Hepatocyte (in vitro differentiated cells): ENCODE data around the gene DCAF10. TPM values are rescaled to one million over a fixed set of nuclear protein-coding genes. Genes with fewer than 3 reads are reported as not detected.

Experiments
- DNase-seq: peaks from one replicate; pipeline ENCODE4 v3.0.0-alpha.2; 2016; ENCODE audit warnings: low spot score
- H2AFZ ChIP-seq: fragments of 200-600 bp; sonication (generic); 2 replicates; pipeline ENCODE4 v1.6.0; 2016; ENCODE audit warnings: antibody characterized with exemption, mild to moderate bottlenecking
- H3K27ac ChIP-seq: fragments of 200-600 bp; sonication (generic); 2 replicates; pipeline ENCODE4 v1.5.1; 2016; ENCODE audit warnings: mild to moderate bottlenecking
- H3K27me3 ChIP-seq: fragments of 200-600 bp; sonication (generic); 2 replicates; pipeline ENCODE4 v1.6.1; 2016
- H3K36me3 ChIP-seq: fragments of 200-600 bp; sonication (generic); replicated peaks from 2 replicates; pipeline ENCODE4 v1.5.1; 2016; ENCODE audit warnings: low read depth; ENCODE audit not compliant: insufficient read depth
- H3K4me1 ChIP-seq: fragments of 200-600 bp; sonication (generic); 2 replicates; pipeline ENCODE4 v1.5.1; 2016; ENCODE audit warnings: mild to moderate bottlenecking, moderate library complexity; ENCODE audit not compliant: insufficient read depth
- H3K4me2 ChIP-seq: fragments of 200-600 bp; sonication (generic); 2 replicates; pipeline ENCODE4 v1.6.0; 2016
- H3K4me3 ChIP-seq: fragments of 200-600 bp; sonication (generic); 2 replicates; pipeline ENCODE4 v1.5.1; 2016; ENCODE audit warnings: mild to moderate bottlenecking
- H3K79me2 ChIP-seq: fragments of 200-600 bp; sonication (generic); 2 replicates; pipeline ENCODE4 v1.6.0; 2017; ENCODE audit warnings: mild to moderate bottlenecking
- H3K9me2 ChIP-seq: fragments of 200-600 bp; sonication (generic); replicated peaks from 2 replicates; pipeline ENCODE4 v1.6.0; 2017; ENCODE audit warnings: mild to moderate bottlenecking; ENCODE audit not compliant: insufficient read depth
- H3K9me3 ChIP-seq: fragments of 200-600 bp; sonication (generic); 2 replicates; pipeline ENCODE4 v1.5.1; 2016; ENCODE audit warnings: low read depth, mild to moderate bottlenecking
- H4K20me1 ChIP-seq: fragments of 200-600 bp; sonication (generic); 2 replicates; pipeline ENCODE4 v1.6.0; 2016; ENCODE audit warnings: mild to moderate bottlenecking; ENCODE audit not compliant: insufficient read depth, poor library complexity, severe bottlenecking
- CTCF ChIP-seq: fragments of 200-600 bp; sonication (generic); IDR thresholded peaks from 2 replicates; pipeline ENCODE4 v1.5.1; 2016; ENCODE audit warnings: antibody characterized with exemption, mild to moderate bottlenecking; ENCODE audit not compliant: poor library complexity
- EZH2 ChIP-seq: fragments of 200-600 bp; sonication (generic); IDR thresholded peaks from 2 replicates; pipeline ENCODE4 v1.6.1; 2016; ENCODE audit warnings: antibody characterized with exemption, mild to moderate bottlenecking, borderline replicate concordance
- EZH2phosphoT487 ChIP-seq: fragments of 200-600 bp; sonication (generic); IDR thresholded peaks from one replicate; pipeline ENCODE4 v1.6.1; 2018; ENCODE audit warnings: antibody characterized with exemption, mild to moderate bottlenecking, low read depth, moderate library complexity; ENCODE audit not compliant: unreplicated experiment, severe bottlenecking
- WGBS: methylation state at CpG from one replicate; pipeline ENCODE4 v1.1.6; 2016; ENCODE audit warnings: low lambda C conversion rate; ENCODE audit errors: missing lambda C conversion rate; 5-methylcytosine and 5-hydroxymethylcytosine counted together
- polyA plus RNA-seq: library from polyadenylated mRNA; unstranded; fragments of >200 nt; fragmentation: Nextera tagmentation; extraction: Ambion mirVana; gene quantifications from 2 replicates; pipeline ENCODE4 v1.2.1, GENCODE V29; 2016
- total RNA-seq: library from RNA; depleted of rRNA; stranded (reverse); fragments of >200 nt; gene quantifications from 2 replicates; pipeline ENCODE4 v1.2.3, GENCODE V29; 2014

The DCAF10 gene
- total and polyA plus RNA-seq, 2 experiments from 2014 or later = 23.9 to 29.2 TPM

- no peaks in the 10 kb centered on the region for H3K36me3 ChIP-seq
- peaks cover 2% of the 10 kb centered on the region for H4K20me1 ChIP-seq
- H3K79me2 ChIP-seq = peaks cover 38% of the 10 kb centered on the region
- no peaks in the 10 kb centered on the region for H3K9me2 ChIP-seq
- WGBS = under 1% methylated on average over 69 of the region's 84 CpGs
- peak within 1 kb of the TSS; percentile 94 for H3K4me3 ChIP-seq
- H3K4me2 ChIP-seq = peak within 1 kb of the TSS; percentile 88
- H3K9me3 ChIP-seq = no peaks in the 10 kb centered on the region
- H3K4me1 ChIP-seq = peaks cover 17% of the 10 kb centered on the region
- TF ChIP-seq EZH2 (no peak), CTCF (peak; percentile 97)
- peak within 1 kb of the TSS; percentile 99 for H2AFZ ChIP-seq
- H3K27ac ChIP-seq = peak within 1 kb of the TSS; percentile 96
- DNase-seq = peak; percentile 95
- H3K27me3 ChIP-seq = no peaks in the 10 kb centered on the region
These were observed 103.2 kb downstream of the DCAF10 start, which contains the start of gene SLC25A51 for GRCh38 chr9:37903647-37904444. SLC25A51 (minus strand) TSS chr9:37904127; CDS start chr9:37888550, 15,577 bp downstream.

GRCh38 chr9:37904445-37905130, 104.0 kb downstream of the DCAF10 start:
- TF ChIP-seq EZH2phosphoT487 (no peak), CTCF (no peak), EZH2 (no peak)
- peaks cover 17% of the 10 kb centered on the region for H3K4me1 ChIP-seq
- DNase-seq = no peak

GRCh38 chr9:37905131-37905505, 104.5 kb downstream of the DCAF10 start:
- Histone ChIP-seq H3K27ac (no peak overlapping the region), H3K79me2 (peaks cover 31% of the 10 kb centered on the region), H3K9me2 (no peaks in the 10 kb centered on the region), H3K9me3 (no peaks in the 10 kb centered on the region), H3K4me3 (no peak overlapping the region), H3K36me3 (no peaks in the 10 kb centered on the region), H4K20me1 (peaks cover 2% of the 10 kb centered on the region), H2AFZ (peak overlapping the region; percentile 99), H3K27me3 (no peaks in the 10 kb centered on the region), H3K4me1 (peaks cover 17% of the 10 kb centered on the region), H3K4me2 (peak overlapping the region; percentile 88)
- WGBS = 89% methylated on average over 10 of the region's 10 CpGs
- TF ChIP-seq CTCF (no peak), EZH2 (no peak), EZH2phosphoT487 (no peak)
- no peak for DNase-seq

More at GRCh38 chr9:37904445-37905130, 104.0 kb downstream of the DCAF10 start:
- H3K4me2 ChIP-seq = peak overlapping the region; percentile 88
- WGBS = 59% methylated on average over 36 of the region's 36 CpGs
- H3K27ac ChIP-seq = peak overlapping the region; percentile 96
- H3K4me3 ChIP-seq = peak overlapping the region; percentile 94
- peaks cover 33% of the 10 kb centered on the region for H3K79me2 ChIP-seq
- H3K9me2 ChIP-seq = no peaks in the 10 kb centered on the region
- H4K20me1 ChIP-seq = peaks cover 2% of the 10 kb centered on the region
- peak overlapping the region; percentile 99 for H2AFZ ChIP-seq
- H3K36me3 ChIP-seq = no peaks in the 10 kb centered on the region
- no peaks in the 10 kb centered on the region for H3K9me3 ChIP-seq
- no peaks in the 10 kb centered on the region for H3K27me3 ChIP-seq
